OCI-LY3 (cell line): ENCODE results near the gene SLC2A4RG.

Experiments used
- CTCF ChIP-seq: fragments of 200-600, 300-600 bp; sonication (generic); IDR thresholded peaks from 2 replicates; pipeline ENCODE4 v1.5.1; 2014; ENCODE audit warnings: antibody characterized with exemption, low read length, low read depth
- EZH2phosphoT487 ChIP-seq: fragments of 200-600 bp; shearing (Covaris generic); IDR thresholded peaks from 2 replicates; pipeline ENCODE4 v1.6.1; 2018; ENCODE audit warnings: antibody characterized with exemption, mixed run types, low read depth

GRCh38 chr20:63732118-63733095 lies 7.2 kb upstream of the SLC2A4RG start:
- no peak for TF ChIP-seq CTCF
- TF ChIP-seq EZH2phosphoT487, result no peak
